Renal pelvis (tissue), 12 donors: ENCODE data around the gene NLRP7. TPM values are rescaled to one million over a fixed set of nuclear protein-coding genes. Genes with fewer than 3 reads are reported as not detected.
"Not testable (repeated sequence)": the region's sequence is repeated elsewhere in the genome, so short reads cannot be mapped to it uniquely, and the experiment has no call there.

Experiments used
- DNase-seq: peaks from one replicate; pipeline ENCODE4 v3.0.0-alpha.2; 2013
- long read RNA-seq, 16 experiments: transcript quantifications; one replicate each; lab custom pipeline, GENCODE V29; 2026
- polyA plus RNA-seq, 3 donors: library from polyadenylated mRNA; unstranded; fragments of 120-200 nt; gene quantifications; one replicate each; pipeline ENCODE4 v1.2.1, GENCODE V29; 2013; ENCODE audit not compliant: insufficient read length in 3 of 3

NLRP7 gene
- under 1 TPM in 1 of 3 donors, not detected in 2; 0.04 TPM for polyA plus RNA-seq
- long read RNA-seq, donor 1, partial matches to known transcripts, result 38 of 38 reads
- long read RNA-seq, donor 1, other reads (novel, unspliced or antisense), result 0 of 38 reads
- long read RNA-seq, donor 2, partial matches to known transcripts, result 8 of 8 reads
- long read RNA-seq, donor 2, other reads (novel, unspliced or antisense), result 0 of 8 reads
- long read RNA-seq, donor 3, result 0 reads
- long read RNA-seq, donor 4, partial matches to known transcripts, result 5 of 5 reads
- long read RNA-seq, donor 4, other reads (novel, unspliced or antisense), result 0 of 5 reads
- long read RNA-seq, donor 5, result 0 reads
- long read RNA-seq, donor 6, partial matches to known transcripts, result 23 of 23 reads
- long read RNA-seq, donor 6, other reads (novel, unspliced or antisense), result 0 of 23 reads
- long read RNA-seq, donor 7, partial matches to known transcripts, result 10 of 10 reads
- long read RNA-seq, donor 7, other reads (novel, unspliced or antisense), result 0 of 10 reads
- long read RNA-seq, donor 8, result 0 reads
- long read RNA-seq, donor 9, partial matches to known transcripts, result 46 of 46 reads
- long read RNA-seq, donor 9, other reads (novel, unspliced or antisense), result 0 of 46 reads
- long read RNA-seq, donor 10, result 0 reads
- long read RNA-seq, donor 11, partial matches to known transcripts, result 17 of 17 reads
- long read RNA-seq, donor 11, other reads (novel, unspliced or antisense), result 0 of 17 reads
- long read RNA-seq, donor 12, result 0 reads
- long read RNA-seq, donor 13, partial matches to known transcripts, result 16 of 16 reads
- long read RNA-seq, donor 13, other reads (novel, unspliced or antisense), result 0 of 16 reads
- long read RNA-seq, donor 14, partial matches to known transcripts, result 49 of 49 reads
- long read RNA-seq, donor 14, other reads (novel, unspliced or antisense), result 0 of 49 reads
- long read RNA-seq, donor 15, partial matches to known transcripts, result 35 of 35 reads
- long read RNA-seq, donor 15, other reads (novel, unspliced or antisense), result 0 of 35 reads
- long read RNA-seq, donor 16, partial matches to known transcripts, result 25 of 25 reads
- long read RNA-seq, donor 16, other reads (novel, unspliced or antisense), result 0 of 25 reads

DNA sequence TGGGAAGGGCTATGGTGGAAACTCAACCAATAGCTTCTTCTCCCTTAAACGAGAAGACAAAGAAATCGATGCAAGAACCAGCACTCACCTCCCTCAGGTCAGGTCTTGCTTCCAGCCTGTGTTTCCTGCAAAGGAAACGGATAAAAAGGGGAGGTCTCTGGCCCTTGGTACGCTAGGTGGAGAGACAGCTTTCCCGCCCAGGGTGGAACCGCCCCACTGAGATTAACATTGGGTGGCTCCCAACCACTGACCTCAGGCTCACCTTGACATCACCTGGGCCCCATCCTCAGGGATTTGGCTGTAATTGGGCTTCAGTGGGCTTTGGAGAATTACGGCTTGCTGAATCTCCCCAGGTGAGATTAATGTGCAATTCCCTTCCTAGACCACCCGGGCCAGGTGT, at the start of gene NLRP7:
Gene NLRP7, minus strand, starts transcription at position 150 of the 400 bp plus-strand sequence.
- DNase-seq, result no peak

DNA sequence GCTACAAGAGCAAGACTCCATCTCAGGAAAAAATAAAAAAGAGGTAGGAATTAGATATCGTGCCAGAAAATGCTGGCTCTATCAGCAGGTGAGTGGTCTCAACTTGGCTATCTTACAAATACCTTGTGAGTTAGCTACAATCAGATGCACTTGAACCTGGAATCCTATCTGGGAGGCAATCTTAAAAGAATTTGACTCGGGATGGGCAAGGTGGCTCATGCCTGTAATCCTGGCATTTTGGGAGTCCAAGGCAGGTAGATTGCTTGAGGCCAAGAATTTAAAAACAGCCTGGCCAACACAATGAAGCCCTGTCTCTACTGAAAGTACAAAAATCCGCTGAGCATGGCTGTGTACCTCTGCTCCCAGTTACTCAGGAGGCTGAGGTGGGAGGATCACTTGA, 48.2 kb upstream of the NLRP7 start:
- DNase-seq, result no peak

DNA sequence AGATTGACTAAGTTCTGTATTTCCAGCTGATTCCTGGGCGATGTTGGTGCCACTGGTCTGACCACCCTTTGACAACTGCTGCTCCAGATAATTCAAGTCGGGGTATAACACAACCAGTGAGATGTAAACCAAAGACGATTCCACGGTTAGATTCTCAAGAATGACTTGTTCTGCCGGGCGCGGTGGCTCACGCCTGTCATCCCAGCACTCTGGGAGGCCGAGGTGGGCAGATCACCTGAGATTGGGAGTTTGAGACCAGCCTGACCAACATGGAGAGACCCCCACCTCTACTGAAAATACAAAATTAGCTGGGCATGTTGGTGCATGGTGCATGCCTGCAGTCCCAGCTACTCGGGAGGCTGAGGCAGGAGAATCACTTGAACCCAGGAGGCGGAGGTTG, 42.2 kb upstream of the NLRP7 start:
- not testable (repeated sequence) for DNase-seq

DNA sequence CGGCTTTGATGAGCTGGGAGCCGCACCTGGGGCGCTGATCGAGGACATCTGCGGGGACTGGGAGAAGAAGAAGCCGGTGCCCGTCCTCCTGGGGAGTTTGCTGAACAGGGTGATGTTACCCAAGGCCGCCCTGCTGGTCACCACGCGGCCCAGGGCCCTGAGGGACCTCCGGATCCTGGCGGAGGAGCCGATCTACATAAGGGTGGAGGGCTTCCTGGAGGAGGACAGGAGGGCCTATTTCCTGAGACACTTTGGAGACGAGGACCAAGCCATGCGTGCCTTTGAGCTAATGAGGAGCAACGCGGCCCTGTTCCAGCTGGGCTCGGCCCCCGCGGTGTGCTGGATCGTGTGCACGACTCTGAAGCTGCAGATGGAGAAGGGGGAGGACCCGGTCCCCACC, 35.2 kb upstream of the NLRP7 start:
- DNase-seq, result not testable (repeated sequence)

DNA sequence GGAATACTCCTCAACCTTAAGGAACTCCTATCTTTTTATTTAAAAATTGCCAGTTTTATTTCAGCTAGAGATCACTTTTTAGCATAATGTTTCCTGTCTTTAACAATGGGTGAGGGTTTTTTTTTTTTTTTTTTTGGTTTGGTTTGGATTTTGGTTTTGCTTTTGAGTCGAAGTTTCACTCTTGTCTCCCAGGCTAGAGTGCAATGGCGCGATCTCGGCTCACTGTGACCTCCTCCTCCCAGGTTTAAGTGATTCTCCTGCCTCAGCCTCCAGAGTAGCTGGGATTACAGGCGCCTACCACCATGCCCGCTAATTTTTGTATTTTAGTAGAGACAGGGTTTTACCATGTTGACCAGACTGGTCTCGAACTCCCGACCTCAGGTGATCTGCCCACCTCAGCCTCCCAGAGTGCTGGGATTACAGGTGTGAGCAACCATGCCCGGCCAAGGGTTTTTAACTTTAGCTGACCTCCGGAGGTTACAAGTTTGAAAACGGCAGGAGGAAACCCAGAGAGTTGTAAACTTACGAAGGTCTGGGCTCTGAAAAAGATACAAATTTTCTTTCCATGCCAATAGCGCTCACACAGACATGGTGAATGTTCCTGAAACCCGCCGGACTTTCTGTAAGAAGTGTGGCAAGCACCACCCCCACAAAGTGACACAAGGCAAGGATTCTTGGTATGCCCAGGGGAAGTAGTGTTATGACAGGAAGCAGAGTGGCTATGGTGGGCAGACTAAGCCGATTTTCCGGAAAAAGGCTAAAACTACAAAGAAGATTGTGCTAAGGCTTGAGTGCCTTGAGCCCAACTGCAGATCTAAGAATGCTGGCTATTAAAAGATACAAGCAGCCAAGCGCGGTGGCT, 26.1 kb upstream of the NLRP7 start:
- not testable (repeated sequence) for DNase-seq

DNA sequence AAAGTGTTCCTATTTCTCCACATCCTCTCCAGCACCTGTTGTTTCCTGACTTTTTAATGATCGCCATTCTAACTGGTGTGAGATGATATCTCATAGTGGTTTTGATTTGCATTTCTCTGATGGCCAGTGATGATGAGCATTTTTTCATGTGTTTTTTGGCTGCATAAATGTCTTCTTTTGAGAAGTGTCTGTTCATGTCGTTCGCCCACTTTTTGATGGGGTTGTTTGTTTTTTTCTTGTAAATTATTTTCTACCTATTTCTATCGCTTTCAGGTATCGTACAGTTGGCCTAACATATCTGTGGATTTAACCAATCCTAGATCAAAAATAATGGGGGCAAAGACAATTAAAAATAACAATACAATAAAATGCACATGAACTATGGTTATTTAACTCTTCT, 24.1 kb upstream of the NLRP7 start:
- not testable (repeated sequence) for DNase-seq

DNA sequence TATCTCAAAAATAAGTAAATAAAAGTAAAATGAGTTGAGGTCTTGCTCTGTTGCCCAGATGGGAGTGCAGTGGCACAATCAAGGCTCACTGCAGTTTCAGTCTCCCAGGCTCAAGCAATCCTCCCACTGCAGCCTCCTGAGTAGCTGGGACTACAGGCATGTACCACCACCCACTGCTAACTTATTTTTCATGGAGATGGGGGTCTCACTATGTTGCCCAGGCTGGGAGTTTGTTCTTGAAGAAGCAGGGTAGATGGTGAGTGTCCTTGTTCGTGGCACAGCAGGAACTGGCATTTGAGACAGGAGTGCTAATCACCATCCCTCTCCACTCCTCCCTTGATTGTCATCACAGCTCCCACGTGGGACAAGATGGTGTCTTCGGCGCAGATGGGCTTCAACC, 22.3 kb upstream of the NLRP7 start:
- DNase-seq, result no peak

DNA sequence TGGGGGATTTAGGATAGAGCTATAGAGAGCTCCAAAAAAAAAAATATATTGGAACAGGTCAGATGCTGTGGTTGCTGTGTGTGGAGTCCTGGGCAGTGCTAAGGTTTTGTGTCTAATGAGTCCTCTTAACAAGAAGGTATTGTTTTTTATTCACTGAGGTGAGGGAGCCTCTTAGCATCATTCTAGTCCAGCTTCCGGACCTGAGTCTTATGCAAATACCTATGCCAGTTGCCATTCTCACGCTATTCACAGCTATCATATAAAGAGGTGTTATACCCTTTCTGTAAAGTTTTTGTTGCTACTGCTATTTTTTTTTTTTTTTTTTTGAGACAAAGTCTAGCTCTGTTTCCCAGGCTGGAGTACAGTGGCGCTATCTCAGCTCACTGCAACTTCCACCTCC, 20.3 kb upstream of the NLRP7 start:
- no peak for DNase-seq

DNA sequence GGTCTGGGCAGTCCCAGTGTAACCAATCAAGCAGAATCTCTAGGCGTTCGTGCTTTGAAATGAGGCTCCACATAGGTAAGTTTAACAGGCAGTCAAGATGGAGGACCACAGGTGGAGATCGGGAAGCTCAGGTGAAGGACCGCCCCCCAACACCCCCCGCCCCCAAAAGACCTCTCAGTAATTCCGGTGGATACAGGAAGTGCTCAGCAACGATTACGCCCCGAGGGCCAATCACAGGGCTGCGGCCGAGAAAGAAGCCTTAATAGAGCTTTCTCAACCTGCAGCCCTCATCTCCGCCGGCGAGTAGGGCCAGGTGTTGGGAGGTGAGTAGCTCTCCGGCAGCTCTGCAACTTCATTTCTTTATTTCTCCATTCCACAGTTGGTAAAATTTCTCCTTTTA, 17.7 kb upstream of the NLRP7 start:
- not testable (repeated sequence) for DNase-seq

DNA sequence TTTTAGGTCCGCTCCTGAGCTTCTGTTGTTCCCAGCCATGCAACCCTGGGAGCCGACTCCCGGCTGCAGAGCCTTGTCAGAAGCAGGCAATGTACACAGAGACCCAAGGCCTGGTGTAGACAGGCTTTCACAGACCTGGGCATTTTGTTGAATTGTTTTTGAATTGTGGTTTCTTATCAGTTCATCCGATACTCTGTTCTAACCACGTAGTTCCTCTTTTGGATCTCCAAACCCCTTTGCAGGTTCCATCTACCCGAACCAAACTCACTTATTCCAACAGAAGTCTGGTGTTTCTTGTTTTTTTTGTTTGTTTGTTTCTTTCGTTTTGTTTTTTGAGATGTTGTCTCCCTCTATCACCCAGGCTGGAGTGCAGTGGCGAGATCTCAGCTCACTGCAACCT, 12.5 kb upstream of the NLRP7 start:
- DNase-seq, result no peak

DNA sequence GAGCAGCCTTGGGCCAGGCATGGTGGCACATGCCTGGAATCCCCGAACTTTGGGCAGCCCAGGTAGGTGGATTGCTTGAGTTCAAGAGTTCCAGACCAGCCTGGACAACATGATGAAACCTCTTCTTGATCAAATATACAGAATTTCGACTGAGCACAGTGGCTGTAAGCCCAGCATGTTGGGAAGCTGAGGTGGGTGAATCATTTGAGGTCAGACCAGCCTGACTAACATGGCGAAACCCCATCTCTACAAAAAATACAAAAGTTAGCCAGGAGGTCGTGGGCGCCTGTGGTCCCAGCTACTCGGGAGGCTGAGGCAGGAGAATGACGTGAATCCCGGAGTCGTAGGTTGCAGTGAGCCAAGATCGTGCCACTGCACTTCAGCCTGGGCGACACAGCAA, 8.0 kb upstream of the NLRP7 start:
- DNase-seq, result no peak

DNA sequence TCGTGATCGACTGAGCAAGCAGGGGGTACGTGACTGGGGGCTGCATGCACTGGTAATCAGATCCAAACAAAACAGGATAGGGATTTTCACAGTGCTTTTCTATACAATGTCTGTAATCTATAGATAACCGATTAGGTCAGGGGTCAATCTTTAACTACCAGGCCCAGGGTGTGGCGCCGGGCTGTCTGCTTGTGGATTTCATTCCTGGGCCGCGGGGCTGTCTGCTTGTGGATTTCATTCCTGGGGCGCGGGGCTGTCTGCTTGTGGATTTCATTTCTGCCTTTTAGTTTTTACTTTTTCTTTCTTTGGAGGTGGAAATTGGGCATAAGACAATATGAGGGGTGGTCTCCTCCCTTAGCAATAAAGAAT, 6.0 kb upstream of the NLRP7 start:
- not testable (repeated sequence) for DNase-seq

DNA sequence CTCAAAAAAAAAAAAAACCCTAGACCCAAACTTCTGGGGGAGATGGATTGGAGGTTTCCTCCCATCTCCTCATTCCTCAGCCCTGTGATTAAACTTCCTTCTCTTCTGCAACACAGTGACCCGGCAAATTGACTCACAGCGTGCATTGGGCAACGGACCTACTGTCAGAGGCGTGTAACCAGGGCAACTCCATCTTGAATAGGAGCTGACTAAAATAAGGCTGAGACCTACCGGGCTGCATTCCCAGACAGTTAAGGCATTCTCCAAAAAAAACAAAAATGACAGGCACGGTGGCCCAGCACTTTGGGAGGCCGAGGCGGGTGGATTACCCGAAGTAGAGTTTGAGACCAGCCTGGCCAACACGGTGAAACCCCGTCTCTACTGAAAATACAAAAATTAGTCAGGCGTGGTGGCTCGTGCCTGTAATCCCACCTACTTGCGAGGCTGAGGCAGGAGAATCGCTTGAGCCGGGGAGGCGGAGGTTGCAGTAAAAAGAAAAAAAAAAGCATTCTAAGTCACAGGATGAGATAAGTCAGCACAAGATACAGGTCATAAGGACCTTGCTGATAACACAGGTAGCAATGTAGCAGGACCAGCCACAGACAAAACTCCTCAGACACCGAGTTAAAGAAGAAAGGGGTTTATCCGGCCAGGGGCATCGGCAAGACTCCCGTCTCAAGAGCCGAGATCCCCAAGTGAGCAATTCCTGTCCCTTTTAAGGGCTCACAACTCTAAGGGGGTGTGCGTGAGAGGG, 5.4 kb upstream of the NLRP7 start:
- DNase-seq, result no peak

DNA sequence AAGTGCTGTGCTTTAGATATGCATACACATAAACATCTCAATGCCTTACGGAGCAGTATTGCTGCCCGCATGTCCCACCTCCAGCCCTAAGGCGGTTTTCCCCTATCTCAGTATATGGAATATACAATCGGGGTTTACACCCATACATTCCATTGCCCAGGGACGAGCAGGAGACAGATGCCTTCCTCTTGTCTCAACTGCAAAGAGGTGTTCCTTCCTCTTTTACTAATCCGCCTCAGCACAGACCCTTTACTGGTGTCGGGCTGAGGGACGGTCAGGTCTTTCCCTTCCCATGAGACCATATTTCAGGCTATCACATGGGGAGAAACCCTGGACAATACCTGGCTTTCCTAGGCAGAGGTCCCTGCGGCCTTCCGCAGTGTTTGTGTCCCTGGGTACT, 3.2 kb upstream of the NLRP7 start:
- DNase-seq, result not testable (repeated sequence)

DNA sequence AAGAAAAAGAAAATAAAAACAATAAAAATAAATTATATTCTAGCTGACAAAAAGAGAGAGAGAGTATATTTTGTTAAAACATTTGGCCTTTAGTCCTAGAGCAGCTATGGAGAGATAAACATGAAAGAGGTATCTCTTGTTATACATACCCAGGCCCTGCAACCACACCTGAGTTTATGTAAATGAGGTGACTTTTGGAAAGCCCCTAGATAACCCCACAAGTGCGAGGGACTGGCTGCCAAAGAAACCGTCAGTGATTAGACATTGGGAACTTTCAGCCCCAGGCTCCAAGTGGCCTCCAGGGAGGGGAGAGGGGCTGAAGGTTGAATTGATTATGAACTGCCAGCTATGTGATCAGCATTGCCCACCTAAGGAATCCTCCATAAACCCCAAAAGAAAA, 2.1 kb upstream of the NLRP7 start:
- no peak for DNase-seq

DNA sequence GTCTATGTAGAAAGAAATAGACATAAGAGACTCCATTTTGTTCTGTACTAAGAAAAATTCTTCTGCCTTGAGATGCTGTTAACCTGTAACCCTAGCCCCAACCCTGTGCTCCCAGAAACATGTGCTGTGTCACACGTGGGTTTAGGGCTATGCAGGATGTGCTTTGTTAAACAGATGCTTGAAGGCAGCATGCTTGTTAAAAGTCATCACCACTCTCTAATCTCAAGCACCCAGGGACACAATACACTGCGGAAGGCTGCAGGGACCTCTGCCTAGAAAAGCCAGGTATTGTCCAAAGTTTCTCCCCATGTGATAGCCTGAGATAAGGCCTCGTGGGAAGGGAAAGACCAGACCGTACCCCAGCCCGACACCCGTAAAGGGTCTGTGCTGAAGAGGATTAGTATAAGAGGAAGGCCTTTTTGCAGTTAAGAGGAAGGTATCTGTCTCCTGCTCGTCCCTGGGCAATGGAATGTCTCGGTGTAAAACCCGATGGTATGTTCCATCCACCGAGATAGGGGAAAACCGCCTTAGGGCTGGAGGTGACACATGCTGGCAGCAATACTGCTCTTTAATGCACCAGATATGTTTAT, 3.5 kb downstream of the NLRP7 start:
- DNase-seq, result not testable (repeated sequence)

DNA sequence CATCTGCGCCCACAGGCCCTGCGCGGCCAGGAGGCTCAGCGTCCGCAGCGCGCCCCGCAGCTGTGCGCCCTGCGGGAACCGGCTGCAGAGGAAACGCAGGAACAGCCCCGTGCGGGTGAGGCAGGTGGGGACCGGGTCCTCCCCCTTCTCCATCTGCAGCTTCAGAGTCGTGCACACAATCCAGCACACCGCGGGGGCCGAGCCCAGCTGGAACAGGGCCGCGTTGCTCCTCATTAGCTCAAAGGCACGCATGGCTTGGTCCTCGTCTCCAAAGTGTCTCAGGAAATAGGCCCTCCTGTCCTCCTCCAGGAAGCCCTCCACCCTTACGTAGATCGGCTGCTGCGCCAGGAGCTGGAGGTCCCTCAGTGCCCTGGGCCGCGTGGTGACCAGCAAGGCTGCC, 7.8 kb downstream of the NLRP7 start:
- not testable (repeated sequence) for DNase-seq

DNA sequence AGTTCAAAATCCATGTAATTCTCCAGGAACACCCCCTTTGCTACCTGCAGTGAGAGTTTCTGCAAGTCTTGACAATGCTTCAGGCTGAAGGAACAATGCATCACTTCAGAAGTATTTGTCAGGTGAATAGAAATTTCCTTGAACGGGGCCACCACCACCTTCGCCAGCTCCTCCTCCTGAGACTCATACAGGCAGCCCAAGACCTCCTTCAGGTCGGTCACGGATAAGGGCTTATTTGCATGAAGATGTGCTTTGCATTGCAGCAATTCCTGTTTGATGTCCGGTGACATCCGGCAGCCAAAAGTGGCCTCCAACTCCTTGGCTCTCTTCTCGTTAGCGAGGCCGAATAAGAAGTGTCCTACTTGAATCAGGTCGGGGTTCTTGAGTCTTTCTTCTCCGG, 8.4 kb downstream of the NLRP7 start:
- DNase-seq, result no peak

DNA sequence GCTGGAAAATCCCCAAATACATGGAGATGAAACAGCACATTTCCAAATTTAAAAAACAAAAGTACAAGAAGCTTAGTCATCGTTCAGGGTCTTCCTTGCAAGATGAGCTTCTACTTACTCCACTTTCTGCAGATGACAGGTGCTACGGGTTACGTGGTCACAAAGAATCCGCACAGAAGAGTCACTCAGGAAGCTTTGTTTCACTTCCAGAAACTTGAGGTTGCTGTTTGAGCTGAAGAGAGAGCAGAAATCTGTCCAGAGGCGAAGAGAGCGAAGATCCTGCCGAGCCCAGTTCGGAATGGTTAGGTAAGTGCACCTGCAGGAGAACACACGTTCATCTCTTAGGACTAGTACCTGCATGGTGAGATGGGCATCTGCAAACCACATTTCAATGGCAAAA, 9.4 kb downstream of the NLRP7 start:
- DNase-seq, result no peak

DNA sequence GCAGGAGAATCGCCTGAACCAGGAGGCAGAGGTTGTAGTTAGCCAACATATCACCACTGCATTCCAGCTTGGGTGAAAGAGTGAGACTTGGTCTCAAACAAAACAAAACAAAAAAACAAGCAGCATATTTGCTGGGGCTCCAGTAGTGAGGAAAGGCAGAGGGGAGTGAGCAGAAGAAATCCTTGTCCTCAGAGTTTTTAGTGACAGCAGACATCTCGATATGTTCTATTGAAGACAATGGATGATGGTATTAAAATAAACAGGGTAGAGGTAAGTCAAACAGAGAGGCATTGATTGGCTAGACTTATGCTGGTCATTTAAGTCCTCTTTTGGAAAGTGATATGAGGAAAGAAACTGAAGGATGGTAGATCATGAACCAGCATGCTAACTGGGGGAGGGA, 19.0 kb downstream of the NLRP7 start:
- DNase-seq, result no peak
